ENCODE results near the gene TMEM45A.
"Not testable (repeated sequence)": the region's sequence is repeated elsewhere in the genome, so short reads cannot be mapped to it uniquely, and the experiment has no call there.

The TMEM45A gene

GRCh38 chr3:100492059-100493006, at the start of gene TMEM45A:
Gene TMEM45A (plus strand): TSS chr3:100492619. CDS start chr3:100555212, 62,593 bp downstream.
- DNase-seq (ENCODE audit: low read depth in 2 of 2), result peak; percentile 57 to 87

- no peak for DNase-seq (ENCODE audit: low read depth in 2 of 2)
Observed at GRCh38 chr3:100443690-100444089, 48.7 kb upstream of the TMEM45A start.

GRCh38 chr3:100447067-100447466, 45.4 kb upstream of the TMEM45A start:
- DNase-seq (ENCODE audit: low read depth in 2 of 2), result not testable (repeated sequence)

GRCh38 chr3:100448079-100448478, 44.3 kb upstream of the TMEM45A start:
- no peak for DNase-seq (ENCODE audit: low read depth in 2 of 2)

- no peak for DNase-seq (ENCODE audit: low read depth in 2 of 2)
Observed at GRCh38 chr3:100449214-100449613, 43.2 kb upstream of the TMEM45A start.

- DNase-seq (ENCODE audit: low read depth in 2 of 2), result no peak
Observed at GRCh38 chr3:100454677-100455076, 37.7 kb upstream of the TMEM45A start.

- DNase-seq (ENCODE audit: low read depth in 2 of 2), result no peak
Observed at GRCh38 chr3:100455841-100456550, 36.4 kb upstream of the TMEM45A start.

GRCh38 chr3:100456745-100457144, 35.7 kb upstream of the TMEM45A start:
- no peak for DNase-seq (ENCODE audit: low read depth in 2 of 2)

GRCh38 chr3:100457811-100458210, 34.6 kb upstream of the TMEM45A start:
- no peak for DNase-seq (ENCODE audit: low read depth in 2 of 2)

GRCh38 chr3:100458814-100459213, 33.6 kb upstream of the TMEM45A start:
- no peak for DNase-seq (ENCODE audit: low read depth in 2 of 2)

- DNase-seq (ENCODE audit: low read depth in 2 of 2), result no peak
Observed at GRCh38 chr3:100463002-100463401, 29.4 kb upstream of the TMEM45A start.

- no peak for DNase-seq (ENCODE audit: low read depth in 2 of 2)
Observed at GRCh38 chr3:100463646-100464155, 28.7 kb upstream of the TMEM45A start.

GRCh38 chr3:100465892-100466777, 26.3 kb upstream of the TMEM45A start:
- DNase-seq (ENCODE audit: low read depth in 2 of 2), result no peak

- no peak for DNase-seq (ENCODE audit: low read depth in 2 of 2)
Observed at GRCh38 chr3:100467133-100467532, 25.3 kb upstream of the TMEM45A start.

- DNase-seq (ENCODE audit: low read depth in 2 of 2), result no peak
Observed at GRCh38 chr3:100468676-100469075, 23.7 kb upstream of the TMEM45A start.

- no peak for DNase-seq (ENCODE audit: low read depth in 2 of 2)
Observed at GRCh38 chr3:100470951-100471350, 21.5 kb upstream of the TMEM45A start.

GRCh38 chr3:100471444-100471843, 21.0 kb upstream of the TMEM45A start:
- DNase-seq (ENCODE audit: low read depth in 2 of 2), result no peak

GRCh38 chr3:100477851-100478360, 14.5 kb upstream of the TMEM45A start:
- not testable (repeated sequence) for DNase-seq (ENCODE audit: low read depth in 2 of 2)

- not testable (repeated sequence) for DNase-seq (ENCODE audit: low read depth in 2 of 2)
Observed at GRCh38 chr3:100478521-100478920, 13.9 kb upstream of the TMEM45A start.

- no peak for DNase-seq (ENCODE audit: low read depth in 2 of 2)
Observed at GRCh38 chr3:100480081-100480480, 12.3 kb upstream of the TMEM45A start.

- DNase-seq (ENCODE audit: low read depth in 2 of 2), result no peak
Observed at GRCh38 chr3:100482176-100482575, 10.2 kb upstream of the TMEM45A start.

Data from stimulated activated CD4-positive, alpha-beta T cell treated with anti-CD3 and anti-CD28 coated beads, Interleukin-12 subunit alpha, Interleukin-12 subunit beta, amount 100 ng/mL, for 24 hours (primary cell).